ENCODE results near the gene OR6C68.
"Not testable (repeated sequence)": the region's sequence is repeated elsewhere in the genome, so short reads cannot be mapped to it uniquely, and the experiment has no call there.

The OR6C68 gene

GRCh38 chr12:55469291-55469690, 22.9 kb upstream of the OR6C68 start:
- TF ChIP-seq, protein P1, sequence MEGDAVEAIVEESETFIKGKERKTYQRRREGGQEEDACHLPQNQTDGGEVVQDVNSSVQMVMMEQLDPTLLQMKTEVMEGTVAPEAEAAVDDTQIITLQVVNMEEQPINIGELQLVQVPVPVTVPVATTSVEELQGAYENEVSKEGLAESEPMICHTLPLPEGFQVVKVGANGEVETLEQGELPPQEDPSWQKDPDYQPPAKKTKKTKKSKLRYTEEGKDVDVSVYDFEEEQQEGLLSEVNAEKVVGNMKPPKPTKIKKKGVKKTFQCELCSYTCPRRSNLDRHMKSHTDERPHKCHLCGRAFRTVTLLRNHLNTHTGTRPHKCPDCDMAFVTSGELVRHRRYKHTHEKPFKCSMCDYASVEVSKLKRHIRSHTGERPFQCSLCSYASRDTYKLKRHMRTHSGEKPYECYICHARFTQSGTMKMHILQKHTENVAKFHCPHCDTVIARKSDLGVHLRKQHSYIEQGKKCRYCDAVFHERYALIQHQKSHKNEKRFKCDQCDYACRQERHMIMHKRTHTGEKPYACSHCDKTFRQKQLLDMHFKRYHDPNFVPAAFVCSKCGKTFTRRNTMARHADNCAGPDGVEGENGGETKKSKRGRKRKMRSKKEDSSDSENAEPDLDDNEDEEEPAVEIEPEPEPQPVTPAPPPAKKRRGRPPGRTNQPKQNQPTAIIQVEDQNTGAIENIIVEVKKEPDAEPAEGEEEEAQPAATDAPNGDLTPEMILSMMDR (IDR thresholded peaks at IDR 0.05; ENCODE audit: insufficient read depth, low read length, poor library complexity, severe bottlenecking): no peak
- TF ChIP-seq EZH2phosphoT487 (conservative IDR thresholded peaks at IDR 0.05; ENCODE audit: low read length): no peak
- Histone ChIP-seq H3F3A (ENCODE audit: insufficient read depth) (no peaks in the 10 kb centered on the region), H3K27ac (ENCODE audit: low read depth, low read length) (no peak overlapping the region), H3K27me3 (ENCODE audit: low read length) (no peaks in the 10 kb centered on the region), H3K79me2 (ENCODE audit: insufficient read depth, low read length) (no peaks in the 10 kb centered on the region), H3K9ac (ENCODE audit: low read length) (no peak overlapping the region), H3K9me3 (ENCODE audit: insufficient read depth, low read length) (no peaks in the 10 kb centered on the region), H3K4me3 (ENCODE audit: insufficient read depth, low read length, poor library complexity, severe bottlenecking) (no peak overlapping the region), H3K4me2 (ENCODE audit: low read depth, low read length, poor library complexity, severe bottlenecking) (no peak overlapping the region), H4K20me1 (ENCODE audit: low read depth, low read length) (no peaks in the 10 kb centered on the region), H3K9me2 (replicated peaks; ENCODE audit: insufficient read depth, low read length) (no peaks in the 10 kb centered on the region), H2AFZ (ENCODE audit: low read depth, low read length, severe bottlenecking) (no peak overlapping the region), H3K36me3 (ENCODE audit: low read length) (no peaks in the 10 kb centered on the region)

DNA sequence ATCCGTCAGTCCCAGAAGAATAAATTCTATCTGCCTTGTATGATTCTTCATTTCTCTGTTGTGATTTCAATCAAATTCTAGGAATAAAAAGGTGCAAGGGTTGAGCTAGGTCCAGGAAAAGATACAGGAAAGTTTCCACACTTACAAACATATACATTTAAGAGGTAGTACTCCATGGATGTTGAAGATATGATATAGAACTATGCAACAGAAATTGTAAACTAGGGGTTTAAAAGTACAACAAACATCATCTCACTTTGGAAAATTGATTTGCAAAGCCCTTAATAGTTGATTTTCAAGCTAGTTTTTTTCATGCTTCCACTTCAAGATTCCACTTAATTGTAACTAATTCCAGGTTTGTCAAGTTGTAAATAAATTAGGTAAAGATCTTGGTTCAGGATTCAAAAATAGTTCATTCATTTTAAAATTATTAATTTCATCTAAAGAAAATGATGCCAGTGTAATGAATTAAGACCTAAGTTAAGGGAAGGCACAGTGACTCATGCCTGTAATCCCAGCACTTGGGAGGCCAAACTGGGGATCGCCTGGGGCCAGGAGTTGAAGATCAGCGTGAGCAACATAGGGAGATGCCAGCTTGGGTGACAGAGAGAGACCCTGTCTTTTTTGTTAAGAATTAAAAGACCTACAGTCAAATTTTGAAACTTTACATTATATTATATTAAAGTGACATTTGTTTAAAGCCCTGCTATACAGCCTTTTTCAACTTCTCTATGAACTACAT, 21.9 kb upstream of the OR6C68 start, which contains the start of gene OR6C70:
Gene OR6C70 (minus strand): TSS at position 51 of the 742 bp plus-strand sequence. CDS start 0 bp downstream, at position 51.
- Histone ChIP-seq H4K20me1 (ENCODE audit: low read depth, low read length) (no peaks in the 10 kb centered on the region), H3K27me3 (ENCODE audit: low read length) (no peaks in the 10 kb centered on the region), H3K79me2 (ENCODE audit: insufficient read depth, low read length) (no peaks in the 10 kb centered on the region), H3K4me2 (ENCODE audit: low read depth, low read length, poor library complexity, severe bottlenecking) (no peak within 1 kb of the TSS), H3K4me3 (ENCODE audit: insufficient read depth, low read length, poor library complexity, severe bottlenecking) (no peak within 1 kb of the TSS), H3K9ac (ENCODE audit: low read length) (no peak within 1 kb of the TSS), H3K36me3 (ENCODE audit: low read length) (no peaks in the 10 kb centered on the region), H3F3A (ENCODE audit: insufficient read depth) (no peaks in the 10 kb centered on the region), H3K27ac (ENCODE audit: low read depth, low read length) (no peak within 1 kb of the TSS), H2AFZ (ENCODE audit: low read depth, low read length, severe bottlenecking) (no peak within 1 kb of the TSS), H3K9me3 (ENCODE audit: insufficient read depth, low read length) (no peaks in the 10 kb centered on the region), H3K9me2 (replicated peaks; ENCODE audit: insufficient read depth, low read length) (no peaks in the 10 kb centered on the region)
- TF ChIP-seq, protein P1 (IDR thresholded peaks at IDR 0.05; ENCODE audit: insufficient read depth, low read length, poor library complexity, severe bottlenecking): no peak
- TF ChIP-seq EZH2phosphoT487 (conservative IDR thresholded peaks at IDR 0.05; ENCODE audit: low read length): no peak

DNA sequence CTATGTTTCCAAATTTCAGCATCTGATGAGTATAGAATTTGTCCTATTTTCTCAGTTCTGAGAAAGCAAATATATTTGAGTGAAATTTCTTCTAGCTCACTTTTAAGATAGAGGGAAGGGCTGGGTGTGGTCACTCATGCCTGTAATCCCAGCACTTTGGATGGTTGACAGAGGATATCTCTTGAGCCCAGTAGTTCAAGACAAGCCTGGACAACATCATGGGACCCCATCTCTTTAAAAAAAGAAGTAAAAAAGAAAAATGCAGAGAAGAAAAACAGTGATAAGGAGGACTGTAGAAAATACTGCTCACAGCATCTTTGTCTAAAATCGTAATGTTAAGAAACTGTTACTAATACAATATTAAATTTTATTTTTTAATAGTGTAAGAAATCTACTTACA, 19.9 kb upstream of the OR6C68 start:
- Histone ChIP-seq H4K20me1 (ENCODE audit: low read depth, low read length) (no peaks in the 10 kb centered on the region), H3K4me3 (ENCODE audit: insufficient read depth, low read length, poor library complexity, severe bottlenecking) (no peak overlapping the region), H3F3A (ENCODE audit: insufficient read depth) (no peaks in the 10 kb centered on the region), H3K36me3 (ENCODE audit: low read length) (no peaks in the 10 kb centered on the region), H3K9me3 (ENCODE audit: insufficient read depth, low read length) (no peaks in the 10 kb centered on the region), H3K27ac (ENCODE audit: low read depth, low read length) (no peak overlapping the region), H2AFZ (ENCODE audit: low read depth, low read length, severe bottlenecking) (no peak overlapping the region), H3K79me2 (ENCODE audit: insufficient read depth, low read length) (no peaks in the 10 kb centered on the region), H3K4me2 (ENCODE audit: low read depth, low read length, poor library complexity, severe bottlenecking) (no peak overlapping the region), H3K9me2 (replicated peaks; ENCODE audit: insufficient read depth, low read length) (no peaks in the 10 kb centered on the region), H3K27me3 (ENCODE audit: low read length) (no peaks in the 10 kb centered on the region), H3K9ac (ENCODE audit: low read length) (no peak overlapping the region)
- TF ChIP-seq EZH2phosphoT487 (conservative IDR thresholded peaks at IDR 0.05; ENCODE audit: low read length): no peak
- TF ChIP-seq, protein P1 (IDR thresholded peaks at IDR 0.05; ENCODE audit: insufficient read depth, low read length, poor library complexity, severe bottlenecking): no peak

DNA sequence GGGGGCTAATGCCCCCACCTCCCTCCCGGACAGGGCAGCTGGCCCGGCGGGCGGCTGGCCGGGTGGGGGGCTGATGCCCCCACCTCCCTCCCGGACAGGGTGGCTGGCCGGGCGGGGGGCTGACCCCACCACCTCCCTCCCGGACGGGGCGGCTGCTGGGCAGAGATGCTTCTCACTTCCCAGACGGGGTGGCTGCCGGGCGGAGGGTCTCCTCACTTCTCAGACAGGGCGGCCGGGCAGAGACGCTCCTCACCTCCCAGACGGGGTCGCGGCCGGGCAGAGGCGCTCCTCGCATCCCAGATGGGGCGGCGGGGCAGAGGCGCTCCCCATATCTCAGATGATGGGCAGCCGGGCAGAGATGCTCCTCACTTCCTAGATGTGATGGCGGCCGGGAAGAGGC, 13.0 kb upstream of the OR6C68 start:
- not testable (repeated sequence) for H3K9me2 ChIP-seq (replicated peaks; ENCODE audit: insufficient read depth, low read length); H3K79me2 ChIP-seq (ENCODE audit: insufficient read depth, low read length); H3K36me3 ChIP-seq (ENCODE audit: low read length); H3K27me3 ChIP-seq (ENCODE audit: low read length); H3K4me3 ChIP-seq (ENCODE audit: insufficient read depth, low read length, poor library complexity, severe bottlenecking); H3K27ac ChIP-seq (ENCODE audit: low read depth, low read length); H3K9ac ChIP-seq (ENCODE audit: low read length); H3K4me2 ChIP-seq (ENCODE audit: low read depth, low read length, poor library complexity, severe bottlenecking); H3F3A ChIP-seq (ENCODE audit: insufficient read depth); H4K20me1 ChIP-seq (ENCODE audit: low read depth, low read length); H2AFZ ChIP-seq (ENCODE audit: low read depth, low read length, severe bottlenecking); H3K9me3 ChIP-seq (ENCODE audit: insufficient read depth, low read length)

DNA sequence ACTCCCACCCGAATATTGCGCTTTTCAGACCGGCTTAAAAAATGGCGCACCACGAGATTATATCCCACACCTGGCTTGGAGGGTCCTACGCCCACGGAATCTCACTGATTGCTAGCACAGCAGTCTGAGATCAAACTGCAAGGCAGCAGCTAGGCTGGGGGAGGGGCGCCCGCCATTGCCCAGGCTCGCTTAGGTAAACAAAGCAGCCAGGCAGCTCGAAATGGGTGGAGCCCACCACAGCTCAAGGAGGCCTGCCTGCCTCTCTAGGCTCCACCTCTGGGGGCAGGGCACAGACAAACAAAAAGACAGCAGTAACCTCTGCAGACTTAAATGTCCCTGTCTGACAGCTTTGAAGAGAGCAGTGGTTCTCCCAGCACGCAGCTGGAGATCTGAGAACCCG, 7.9 kb upstream of the OR6C68 start:
- H2AFZ ChIP-seq (ENCODE audit: low read depth, low read length, severe bottlenecking); H3K9me2 ChIP-seq (replicated peaks; ENCODE audit: insufficient read depth, low read length); H3K9ac ChIP-seq (ENCODE audit: low read length); H3K79me2 ChIP-seq (ENCODE audit: insufficient read depth, low read length); H3K4me3 ChIP-seq (ENCODE audit: insufficient read depth, low read length, poor library complexity, severe bottlenecking); H3K27ac ChIP-seq (ENCODE audit: low read depth, low read length); H4K20me1 ChIP-seq (ENCODE audit: low read depth, low read length); H3F3A ChIP-seq (ENCODE audit: insufficient read depth); H3K27me3 ChIP-seq (ENCODE audit: low read length); H3K36me3 ChIP-seq (ENCODE audit: low read length); H3K9me3 ChIP-seq (ENCODE audit: insufficient read depth, low read length); H3K4me2 ChIP-seq (ENCODE audit: low read depth, low read length, poor library complexity, severe bottlenecking): not testable (repeated sequence)

Measured in SU-DHL-6 (cell line).